Keratinocyte (primary cell): Measurements from ENCODE around the gene NXPH3. TPM values are rescaled to one million over a fixed set of nuclear protein-coding genes. Genes with fewer than 3 reads are reported as not detected.

ENCODE experiments used
- DNase-seq: peaks from one replicate; pipeline ENCODE4 v3.0.0-alpha.2; 2011; ENCODE audit warnings: low read depth, missing footprints, low spot score
- FAIRE-seq: peaks from 2 replicates; lab custom pipeline; 2011; peaks lifted over from hg19 to GRCh38; lab: Jason Lieb, UNC
- H2AFZ ChIP-seq: 2 replicates; pipeline ENCODE4 v1.6.0; 2012; ENCODE audit warnings: low read length, control low read depth, inconsistent platforms; ENCODE audit not compliant: control insufficient read depth
- H3K27ac ChIP-seq: 2 replicates; pipeline ENCODE4 v1.5.1; 2011; ENCODE audit warnings: low read length; ENCODE audit not compliant: control insufficient read depth, insufficient read depth
- H3K27me3 ChIP-seq: 3 replicates; pipeline ENCODE4 v1.6.0; 2011; ENCODE audit warnings: low read length; ENCODE audit not compliant: control insufficient read depth, insufficient read depth; ENCODE audit errors: extremely low read depth
- H3K36me3 ChIP-seq, 2 experiments: 2 replicates in 1 of 2; 3 replicates in 1 of 2; pipeline ENCODE4 v1.5.1; 2011; ENCODE audit warnings: low read length in 2 of 2, mild to moderate bottlenecking in 1 of 2; ENCODE audit not compliant: control insufficient read depth in 2 of 2, insufficient read depth in 2 of 2; ENCODE audit errors: extremely low read depth in 1 of 2
- H3K4me1 ChIP-seq: 3 replicates; pipeline ENCODE4 v1.5.1; 2011; ENCODE audit warnings: low read length; ENCODE audit not compliant: control insufficient read depth, insufficient read depth; ENCODE audit errors: extremely low read depth
- H3K4me2 ChIP-seq: 3 replicates; pipeline ENCODE4 v1.6.0; 2011; ENCODE audit warnings: low read depth, low read length; ENCODE audit not compliant: control insufficient read depth, insufficient read depth; ENCODE audit errors: extremely low read depth
- H3K4me3 ChIP-seq, 3 experiments: fragments of 200-600 bp in 1 of 3; sonication (generic) in 1 of 3; 2 replicates in 2 of 3; 3 replicates in 1 of 3; pipeline ENCODE4 v1.5.1; 2011 to 2016; ENCODE audit warnings: low read length in 3 of 3, mild to moderate bottlenecking in 3 of 3, control low read depth in 2 of 3, inconsistent platforms in 1 of 3, low read depth in 1 of 3, mixed read lengths in 1 of 3, mixed run types in 1 of 3, moderate library complexity in 1 of 3; ENCODE audit not compliant: control insufficient read depth in 2 of 3, insufficient read depth in 2 of 3; ENCODE audit errors: extremely low read depth in 1 of 3
- H3K79me2 ChIP-seq: 2 replicates; pipeline ENCODE4 v1.6.0; 2012; ENCODE audit warnings: low read length; ENCODE audit not compliant: control insufficient read depth, insufficient read depth
- H3K9ac ChIP-seq: 3 replicates; pipeline ENCODE4 v1.6.0; 2011; ENCODE audit warnings: low read length; ENCODE audit not compliant: control insufficient read depth, insufficient read depth; ENCODE audit errors: extremely low read depth
- H3K9me1 ChIP-seq: 3 replicates; pipeline ENCODE4 v1.6.0; 2011; ENCODE audit warnings: low read length; ENCODE audit not compliant: control insufficient read depth, insufficient read depth; ENCODE audit errors: extremely low read depth
- H3K9me3 ChIP-seq: 2 replicates; pipeline ENCODE4 v1.5.1; 2012; ENCODE audit warnings: low read depth, low read length; ENCODE audit not compliant: control insufficient read depth
- H4K20me1 ChIP-seq: 3 replicates; pipeline ENCODE4 v1.6.0; 2011; ENCODE audit warnings: low read length; ENCODE audit not compliant: control insufficient read depth, insufficient read depth; ENCODE audit errors: extremely low read depth
- EZH2 ChIP-seq: IDR thresholded peaks from one replicate; pipeline ENCODE4 v1.6.1; 2012; ENCODE audit warnings: inconsistent platforms, mild to moderate bottlenecking, low read length, moderate library complexity
- dilution Hi-C: fragments of 300-500 bp; cut with MboI; formaldehyde crosslinking; loops from one replicate; pipeline ENCODE4 v1.7.0; 2020; ENCODE audit warnings: low sequenced_read_pairs; ENCODE audit not compliant: extremely low pct_ligation_motif_present
- polyA plus RNA-seq, 5 experiments: library from polyadenylated mRNA; depleted of rRNA in 3 of 5; stranded (reverse) in 3 of 5; stranded (forward) in 1 of 5; unstranded in 1 of 5; fragments of >200 nt; gene quantifications; 1 replicate in 1 of 5; 2 replicates in 3 of 5; 3 replicates in 1 of 5; pipeline versions ENCODE4 v1.2.1 to v1.2.3, GENCODE V29; 2011 to 2012; ENCODE audit warnings: missing spikeins in 2 of 5, low read depth in 1 of 5, low replicate concordance in 1 of 5
- TF ChIP-seq, protein P1 (sequence below), 3 experiments: IDR thresholded peaks in 1 of 3; conservative IDR thresholded peaks in 1 of 3; optimal IDR thresholded peaks in 1 of 3; 2 replicates in 2 of 3; 3 replicates in 1 of 3; pipeline versions ENCODE3 to v1.5.1; 2011; ENCODE audit warnings: low read length in 3 of 3, mild to moderate bottlenecking in 3 of 3, moderate library complexity in 2 of 3, control low read depth in 1 of 3, inconsistent platforms in 1 of 3; ENCODE audit not compliant: insufficient read depth in 2 of 3; ENCODE audit errors: extremely low read depth in 1 of 3

The NXPH3 gene
- polyA plus RNA-seq, 1 donor (not counting 4 experiments of a cell fraction or from before 2014, with no cell fraction given) = 0.12 TPM

DNA sequence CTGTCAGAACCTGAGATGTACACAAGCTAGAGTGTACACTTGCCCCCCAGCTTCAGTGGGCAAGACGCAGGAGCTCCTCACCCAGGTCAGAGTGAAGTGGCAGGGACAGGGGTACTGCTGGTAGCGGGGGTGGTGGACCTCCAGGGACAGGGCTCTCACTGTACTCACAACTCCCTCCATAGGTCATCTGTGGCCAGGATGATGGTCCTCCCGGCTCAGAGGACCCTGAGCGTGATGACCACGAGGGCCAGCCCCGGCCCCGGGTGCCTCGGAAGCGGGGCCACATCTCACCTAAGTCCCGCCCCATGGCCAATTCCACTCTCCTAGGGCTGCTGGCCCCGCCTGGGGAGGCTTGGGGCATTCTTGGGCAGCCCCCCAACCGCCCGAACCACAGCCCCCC is 2.7 kb downstream of the NXPH3 start:
- no peaks in the 10 kb centered on the region for H3K36me3 ChIP-seq
- no peaks in the 10 kb centered on the region for H3K9me3 ChIP-seq
- no peak overlapping the region for H3K4me2 ChIP-seq
- H3K9ac ChIP-seq = no peak overlapping the region
- DNase-seq (no peak), FAIRE-seq (no peak)
- no peaks in the 10 kb centered on the region for H4K20me1 ChIP-seq
- H2AFZ ChIP-seq = no peak overlapping the region
- H3K79me2 ChIP-seq = no peaks in the 10 kb centered on the region
- no peaks in the 10 kb centered on the region for H3K9me1 ChIP-seq
- dilution Hi-C loops = no loop called here
- TF ChIP-seq EZH2 = no peak
- TF ChIP-seq, protein P1, sequence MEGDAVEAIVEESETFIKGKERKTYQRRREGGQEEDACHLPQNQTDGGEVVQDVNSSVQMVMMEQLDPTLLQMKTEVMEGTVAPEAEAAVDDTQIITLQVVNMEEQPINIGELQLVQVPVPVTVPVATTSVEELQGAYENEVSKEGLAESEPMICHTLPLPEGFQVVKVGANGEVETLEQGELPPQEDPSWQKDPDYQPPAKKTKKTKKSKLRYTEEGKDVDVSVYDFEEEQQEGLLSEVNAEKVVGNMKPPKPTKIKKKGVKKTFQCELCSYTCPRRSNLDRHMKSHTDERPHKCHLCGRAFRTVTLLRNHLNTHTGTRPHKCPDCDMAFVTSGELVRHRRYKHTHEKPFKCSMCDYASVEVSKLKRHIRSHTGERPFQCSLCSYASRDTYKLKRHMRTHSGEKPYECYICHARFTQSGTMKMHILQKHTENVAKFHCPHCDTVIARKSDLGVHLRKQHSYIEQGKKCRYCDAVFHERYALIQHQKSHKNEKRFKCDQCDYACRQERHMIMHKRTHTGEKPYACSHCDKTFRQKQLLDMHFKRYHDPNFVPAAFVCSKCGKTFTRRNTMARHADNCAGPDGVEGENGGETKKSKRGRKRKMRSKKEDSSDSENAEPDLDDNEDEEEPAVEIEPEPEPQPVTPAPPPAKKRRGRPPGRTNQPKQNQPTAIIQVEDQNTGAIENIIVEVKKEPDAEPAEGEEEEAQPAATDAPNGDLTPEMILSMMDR (optimal IDR thresholded peaks at IDR 0.05 in 1 of 3, IDR thresholded peaks at IDR 0.05 in 1 of 3, conservative IDR thresholded peaks at IDR 0.05 in 1 of 3; ENCODE audit: extremely low read depth in 1 of 3, insufficient read depth in 2 of 3, low read length in 3 of 3) = no peak
- H3K27me3 ChIP-seq = peaks cover 27% of the 10 kb centered on the region
- no peak overlapping the region for H3K4me3 ChIP-seq
- H3K27ac ChIP-seq = no peak overlapping the region
- peaks cover 9% of the 10 kb centered on the region for H3K4me1 ChIP-seq

DNA sequence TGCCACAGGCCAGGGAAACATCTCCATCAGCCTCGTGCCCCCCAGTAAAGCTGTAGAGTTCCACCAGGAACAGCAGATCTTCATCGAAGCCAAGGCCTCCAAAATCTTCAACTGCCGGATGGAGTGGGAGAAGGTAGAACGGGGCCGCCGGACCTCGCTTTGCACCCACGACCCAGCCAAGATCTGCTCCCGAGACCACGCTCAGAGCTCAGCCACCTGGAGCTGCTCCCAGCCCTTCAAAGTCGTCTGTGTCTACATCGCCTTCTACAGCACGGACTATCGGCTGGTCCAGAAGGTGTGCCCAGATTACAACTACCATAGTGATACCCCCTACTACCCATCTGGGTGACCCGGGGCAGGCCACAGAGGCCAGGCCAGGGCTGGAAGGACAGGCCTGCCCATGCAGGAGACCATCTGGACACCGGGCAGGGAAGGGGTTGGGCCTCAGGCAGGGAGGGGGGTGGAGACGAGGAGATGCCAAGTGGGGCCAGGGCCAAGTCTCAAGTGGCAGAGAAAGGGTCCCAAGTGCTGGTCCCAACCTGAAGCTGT is 3.4 kb downstream of the NXPH3 start:
- DNase-seq (no peak), FAIRE-seq (no peak)
- dilution Hi-C loops = no loop called here
- H3K79me2 ChIP-seq = no peaks in the 10 kb centered on the region
- no peak overlapping the region for H3K4me3 ChIP-seq
- H3K9ac ChIP-seq = no peak overlapping the region
- no peak overlapping the region for H3K27ac ChIP-seq
- no peaks in the 10 kb centered on the region for H3K9me3 ChIP-seq
- H3K4me2 ChIP-seq = no peak overlapping the region
- H4K20me1 ChIP-seq = no peaks in the 10 kb centered on the region
- TF ChIP-seq, protein P1 (optimal IDR thresholded peaks at IDR 0.05 in 1 of 3, IDR thresholded peaks at IDR 0.05 in 1 of 3, conservative IDR thresholded peaks at IDR 0.05 in 1 of 3; ENCODE audit: extremely low read depth in 1 of 3, insufficient read depth in 2 of 3, low read length in 3 of 3) = no peak
- no peak for TF ChIP-seq EZH2
- no peaks in the 10 kb centered on the region for H3K36me3 ChIP-seq
- H3K9me1 ChIP-seq = no peaks in the 10 kb centered on the region
- H2AFZ ChIP-seq = no peak overlapping the region
- H3K4me1 ChIP-seq = peaks cover 9% of the 10 kb centered on the region
- peaks cover 22% of the 10 kb centered on the region for H3K27me3 ChIP-seq
